Measurements from ENCODE around the gene PILRB.

The PILRB gene

DNA sequence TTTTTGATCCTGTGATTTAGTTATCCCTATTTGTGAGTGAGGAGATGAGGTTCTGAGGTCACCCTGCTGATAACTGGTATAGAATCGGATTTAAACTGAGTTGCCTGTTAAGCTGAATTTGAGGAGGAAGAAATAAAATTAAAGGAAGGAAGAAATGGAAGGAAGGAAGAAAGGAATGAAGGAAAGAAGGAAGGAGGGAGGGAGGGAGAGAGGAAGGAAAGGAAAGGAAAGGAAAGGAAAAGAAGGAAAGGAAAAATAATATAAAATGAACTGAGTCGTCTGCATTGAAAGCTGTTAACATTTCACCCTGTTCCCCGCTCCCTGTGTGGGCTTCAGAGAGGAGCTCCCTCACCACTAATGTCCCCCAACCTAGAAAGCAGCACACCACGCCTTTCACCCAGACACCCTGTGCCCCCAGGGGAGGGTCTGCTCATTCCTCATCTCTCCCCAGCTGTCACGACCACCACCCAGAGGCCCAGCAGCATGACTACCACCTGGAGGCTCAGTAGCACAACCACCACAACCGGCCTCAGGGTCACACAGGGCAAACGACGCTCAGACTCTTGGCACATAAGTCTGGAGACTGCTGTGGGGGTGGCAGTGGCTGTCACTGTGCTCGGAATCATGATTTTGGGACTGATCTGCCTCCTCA lies 31.6 kb downstream of the PILRB start:
- Histone ChIP-seq H3K9me3 (ENCODE audit: control insufficient read depth in 1 of 2, low read length in 2 of 2) (no peaks in the 10 kb centered on the region), H3K4me1 (ENCODE audit: control insufficient read depth in 1 of 2, insufficient read depth in 2 of 2, low read length in 2 of 2) (no peaks in the 10 kb centered on the region), H3K27ac (ENCODE audit: low read depth, low read length) (no peak overlapping the region), H3K9ac (ENCODE audit: low read depth in 1 of 2, low read length in 2 of 2) (no peak overlapping the region), H3K36me3 (ENCODE audit: control insufficient read depth in 1 of 2, insufficient read depth in 2 of 2, low read length in 2 of 2) (no peaks in the 10 kb centered on the region), H3K27me3 (ENCODE audit: control insufficient read depth in 1 of 2, insufficient read depth in 2 of 2, low read length in 2 of 2) (peaks cover 4 to 5% of the 10 kb centered on the region in 2 donors), H3K4me3 (ENCODE audit: low read depth in 1 of 2, low read length in 2 of 2) (no peak overlapping the region)

DNA sequence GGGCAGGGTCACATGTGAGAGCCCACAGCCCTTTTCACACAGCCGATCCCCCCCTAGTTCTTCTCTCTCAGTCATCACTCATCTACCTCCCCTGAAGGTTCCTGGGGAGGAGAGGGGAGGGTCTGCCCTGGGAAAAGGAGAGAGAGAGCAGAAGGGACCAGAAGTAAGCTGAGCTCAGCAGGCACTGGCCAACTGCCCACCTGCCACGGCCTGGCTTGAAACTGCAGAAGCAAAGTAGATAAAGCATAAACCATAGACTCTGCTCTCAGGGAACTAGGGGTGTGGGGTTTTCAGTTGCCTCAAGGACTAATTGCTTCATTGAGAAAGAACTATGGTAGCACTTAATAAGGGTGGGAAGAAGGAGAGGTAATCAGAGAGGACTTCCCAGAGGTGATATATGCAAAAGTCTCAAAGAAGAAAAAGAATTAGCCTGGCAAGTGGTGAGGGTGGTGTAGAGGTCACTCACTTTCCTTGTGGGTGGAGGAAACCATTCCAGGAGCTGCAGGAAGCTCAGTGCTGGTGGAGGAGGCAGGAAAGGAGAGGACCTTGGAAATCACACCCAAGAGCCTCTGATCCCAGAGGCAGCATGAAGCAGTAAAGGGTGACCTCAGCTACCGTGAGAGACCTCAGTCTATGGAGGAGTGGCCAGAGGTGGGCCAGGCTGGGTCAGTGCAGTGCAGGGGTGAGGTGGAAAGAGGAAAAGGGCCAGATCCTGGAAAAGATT lies 32.5 kb downstream of the PILRB start:
- Histone ChIP-seq H3K27ac (ENCODE audit: low read depth, low read length) (no peak overlapping the region), H3K9me3 (ENCODE audit: control insufficient read depth in 1 of 2, low read length in 2 of 2) (no peaks in the 10 kb centered on the region), H3K36me3 (ENCODE audit: control insufficient read depth in 1 of 2, insufficient read depth in 2 of 2, low read length in 2 of 2) (no peaks in the 10 kb centered on the region), H3K4me1 (ENCODE audit: control insufficient read depth in 1 of 2, insufficient read depth in 2 of 2, low read length in 2 of 2) (no peaks in the 10 kb centered on the region), H3K27me3 (ENCODE audit: control insufficient read depth in 1 of 2, insufficient read depth in 2 of 2, low read length in 2 of 2) (peaks cover 4 to 5% of the 10 kb centered on the region in 2 donors), H3K4me3 (ENCODE audit: low read depth in 1 of 2, low read length in 2 of 2) (no peak overlapping the region), H3K9ac (ENCODE audit: low read depth in 1 of 2, low read length in 2 of 2) (no peak overlapping the region)

DNA sequence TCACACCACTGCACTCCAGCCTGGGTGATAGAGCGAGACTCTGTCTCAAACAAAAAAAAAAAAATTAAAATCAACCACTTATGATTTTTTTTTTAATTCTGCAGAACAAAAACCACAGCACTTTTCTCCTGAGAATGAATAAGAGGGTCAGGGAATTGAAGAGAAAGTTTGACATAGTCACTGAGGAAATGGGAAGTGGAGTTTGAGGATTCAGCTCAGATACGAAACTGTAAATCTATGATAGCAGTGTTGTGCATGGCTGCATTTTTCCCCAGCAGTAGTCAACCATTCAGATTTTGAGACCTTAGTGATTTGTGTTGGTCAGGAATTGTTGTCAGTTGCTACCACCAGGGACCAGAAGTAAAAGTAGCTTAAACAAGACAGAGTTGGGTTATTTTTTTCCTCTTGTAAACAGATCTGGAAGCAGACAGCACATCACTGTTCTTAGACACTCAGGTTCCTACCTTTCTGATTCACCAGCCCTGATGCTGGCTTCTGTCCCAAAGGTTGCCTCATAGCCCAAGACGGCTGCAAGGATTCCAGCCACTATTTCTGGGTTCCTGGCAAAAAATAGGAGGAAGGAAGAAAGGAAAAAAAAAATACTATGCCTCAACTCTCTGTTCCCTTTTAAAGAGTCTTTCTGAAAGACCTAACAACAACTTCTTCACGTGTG lies 35.5 kb downstream of the PILRB start:
- H3K27me3 ChIP-seq (ENCODE audit: control insufficient read depth in 1 of 2, insufficient read depth in 2 of 2, low read length in 2 of 2), result peaks cover 4 to 5% of the 10 kb centered on the region in 2 donors
- no peak overlapping the region for H3K9ac ChIP-seq (ENCODE audit: low read depth in 1 of 2, low read length in 2 of 2)
- H3K4me1 ChIP-seq (ENCODE audit: control insufficient read depth in 1 of 2, insufficient read depth in 2 of 2, low read length in 2 of 2), result peaks cover 4% of the 10 kb centered on the region in 2 donors
- H3K36me3 ChIP-seq (ENCODE audit: control insufficient read depth in 1 of 2, insufficient read depth in 2 of 2, low read length in 2 of 2), result no peaks in the 10 kb centered on the region
- H3K27ac ChIP-seq (ENCODE audit: low read depth, low read length), result no peak overlapping the region
- H3K4me3 ChIP-seq (ENCODE audit: low read depth in 1 of 2, low read length in 2 of 2), result no peak overlapping the region
- H3K9me3 ChIP-seq (ENCODE audit: control insufficient read depth in 1 of 2, low read length in 2 of 2), result no peaks in the 10 kb centered on the region

DNA sequence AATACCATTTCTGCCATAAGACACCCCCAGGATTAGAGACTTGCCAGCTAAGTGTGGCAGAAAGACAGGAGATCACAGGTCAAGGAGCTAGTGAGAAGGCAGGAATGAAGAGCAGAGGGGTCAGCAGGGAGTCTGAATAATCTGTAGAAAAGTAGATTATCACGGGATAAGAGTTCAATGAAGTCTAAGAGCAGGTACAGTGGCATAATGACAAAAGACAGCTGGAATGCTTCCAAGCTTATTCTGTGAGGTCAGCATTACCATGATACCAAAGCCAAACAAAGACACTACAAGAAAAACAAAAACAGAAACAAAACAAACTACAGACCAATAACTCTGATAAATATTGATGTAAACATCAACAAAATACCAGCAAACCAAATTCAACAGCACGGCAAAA lies 36.2 kb downstream of the PILRB start:
- Histone ChIP-seq H3K9ac (ENCODE audit: low read depth in 1 of 2, low read length in 2 of 2) (no peak overlapping the region), H3K27me3 (ENCODE audit: control insufficient read depth in 1 of 2, insufficient read depth in 2 of 2, low read length in 2 of 2) (peaks cover 4 to 5% of the 10 kb centered on the region in 2 donors), H3K9me3 (ENCODE audit: control insufficient read depth in 1 of 2, low read length in 2 of 2) (no peaks in the 10 kb centered on the region), H3K27ac (ENCODE audit: low read depth, low read length) (no peak overlapping the region), H3K4me3 (ENCODE audit: low read depth in 1 of 2, low read length in 2 of 2) (no peak overlapping the region), H3K36me3 (ENCODE audit: control insufficient read depth in 1 of 2, insufficient read depth in 2 of 2, low read length in 2 of 2) (no peaks in the 10 kb centered on the region), H3K4me1 (ENCODE audit: control insufficient read depth in 1 of 2, insufficient read depth in 2 of 2, low read length in 2 of 2) (peaks cover 4% of the 10 kb centered on the region in 2 donors)

DNA sequence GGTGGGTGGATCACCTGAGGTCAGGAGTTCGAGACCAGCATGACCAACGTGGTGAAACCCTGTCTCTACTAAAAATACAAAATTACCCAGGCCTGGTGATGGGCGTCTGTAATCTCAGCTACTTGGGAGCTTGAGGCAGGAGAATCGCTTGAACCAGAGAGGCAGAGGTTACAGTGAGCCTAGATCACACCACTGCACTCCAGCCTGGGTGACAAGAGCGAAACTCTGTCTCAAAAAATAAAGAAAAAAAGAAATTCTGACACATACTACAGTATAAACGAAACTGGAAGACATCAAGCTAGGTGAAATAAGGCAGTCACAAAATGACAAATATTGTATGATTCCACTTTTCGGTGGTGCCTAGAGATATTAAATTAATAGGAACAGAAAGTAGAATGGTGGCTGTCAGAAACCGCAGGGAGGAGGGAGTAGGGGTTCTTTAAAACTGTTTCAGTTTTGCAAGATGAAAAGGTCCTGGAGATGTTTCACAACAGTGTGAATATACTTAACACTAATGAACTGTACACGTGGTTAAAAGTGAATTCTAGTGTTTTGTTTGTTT lies 38.6 kb downstream of the PILRB start:
- peaks cover 4% of the 10 kb centered on the region in 2 donors for H3K4me1 ChIP-seq (ENCODE audit: control insufficient read depth in 1 of 2, insufficient read depth in 2 of 2, low read length in 2 of 2)
- H3K4me3 ChIP-seq (ENCODE audit: low read depth in 1 of 2, low read length in 2 of 2), result no peak overlapping the region
- H3K9ac ChIP-seq (ENCODE audit: low read depth in 1 of 2, low read length in 2 of 2), result no peak overlapping the region
- no peaks in the 10 kb centered on the region for H3K36me3 ChIP-seq (ENCODE audit: control insufficient read depth in 1 of 2, insufficient read depth in 2 of 2, low read length in 2 of 2)
- no peak overlapping the region for H3K27ac ChIP-seq (ENCODE audit: low read depth, low read length)
- peaks cover 4 to 5% of the 10 kb centered on the region in 2 donors for H3K27me3 ChIP-seq (ENCODE audit: control insufficient read depth in 1 of 2, insufficient read depth in 2 of 2, low read length in 2 of 2)
- H3K9me3 ChIP-seq (ENCODE audit: control insufficient read depth in 1 of 2, low read length in 2 of 2), result no peaks in the 10 kb centered on the region

DNA sequence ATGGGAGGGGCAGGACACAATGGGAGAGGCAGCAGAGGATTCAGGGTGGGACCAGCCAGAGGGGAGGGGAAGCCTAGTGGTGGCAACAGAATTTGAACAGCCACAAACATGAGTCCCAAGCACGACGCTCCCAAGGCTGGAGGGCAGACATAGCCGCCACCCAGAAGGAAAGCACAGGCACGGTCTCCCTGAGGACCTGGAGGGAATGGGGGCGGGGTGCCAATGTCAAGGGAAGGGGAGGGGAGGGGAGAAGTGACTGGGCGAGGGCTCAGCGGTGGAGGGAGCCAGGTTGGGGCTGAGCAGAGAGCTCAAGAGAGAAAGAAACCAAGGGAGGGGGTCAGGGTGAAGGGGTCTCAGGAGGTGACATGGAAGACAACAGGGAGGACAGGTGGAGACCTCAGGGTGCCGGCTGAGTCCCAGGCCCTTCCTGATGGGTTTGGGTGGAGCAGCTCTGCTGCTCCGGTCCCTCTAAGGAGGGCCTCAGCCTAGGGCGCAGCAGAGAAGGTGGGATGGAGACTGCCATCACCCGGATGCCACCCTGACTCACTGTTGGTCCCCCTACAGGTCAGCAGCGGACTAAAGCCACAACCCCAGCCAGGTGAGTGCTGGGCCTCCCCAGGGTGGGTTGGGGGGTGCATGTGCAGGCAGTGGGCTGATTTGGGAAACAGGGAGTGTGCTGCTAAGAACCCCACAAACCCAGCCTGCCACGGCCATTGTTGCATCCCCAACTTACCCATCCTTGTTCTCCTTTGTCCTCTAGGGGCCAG lies 39.6 kb downstream of the PILRB start:
- H3K4me3 ChIP-seq (ENCODE audit: low read depth in 1 of 2, low read length in 2 of 2), result no peak overlapping the region
- H3K4me1 ChIP-seq (ENCODE audit: control insufficient read depth in 1 of 2, insufficient read depth in 2 of 2, low read length in 2 of 2), result peaks cover 4% of the 10 kb centered on the region in 2 donors
- H3K27me3 ChIP-seq (ENCODE audit: control insufficient read depth in 1 of 2, insufficient read depth in 2 of 2, low read length in 2 of 2), result peaks cover under 1 to 5% of the 10 kb centered on the region in 2 donors
- no peaks in the 10 kb centered on the region for H3K36me3 ChIP-seq (ENCODE audit: control insufficient read depth in 1 of 2, insufficient read depth in 2 of 2, low read length in 2 of 2)
- no peaks in the 10 kb centered on the region for H3K9me3 ChIP-seq (ENCODE audit: control insufficient read depth in 1 of 2, low read length in 2 of 2)
- H3K27ac ChIP-seq (ENCODE audit: low read depth, low read length), result no peak overlapping the region
- no peak overlapping the region for H3K9ac ChIP-seq (ENCODE audit: low read depth in 1 of 2, low read length in 2 of 2)

DNA sequence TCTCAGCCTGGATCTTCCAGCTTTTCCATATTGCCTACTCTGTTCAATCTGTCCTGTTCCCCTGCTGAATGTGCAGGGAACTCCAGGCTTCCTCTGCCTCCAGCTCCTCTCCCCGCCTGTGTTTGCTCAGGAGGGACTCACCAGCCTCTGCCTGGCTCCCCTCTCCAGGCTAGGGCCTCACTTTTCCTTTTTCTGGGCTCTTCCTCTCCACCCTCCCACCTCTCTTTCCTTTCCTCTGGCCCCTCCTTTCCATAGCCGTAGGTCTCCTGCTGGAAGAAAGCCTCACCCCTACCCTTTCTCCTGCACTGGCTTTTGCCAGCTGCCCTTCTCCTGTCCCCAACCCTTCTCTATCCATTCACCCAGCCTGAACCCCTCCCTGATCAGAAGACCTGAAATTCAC lies 40.3 kb downstream of the PILRB start:
- Histone ChIP-seq H3K27ac (ENCODE audit: low read depth, low read length) (no peak overlapping the region), H3K27me3 (ENCODE audit: control insufficient read depth in 1 of 2, insufficient read depth in 2 of 2, low read length in 2 of 2) (peaks cover 0 to 5% of the 10 kb centered on the region in 2 donors)

DNA sequence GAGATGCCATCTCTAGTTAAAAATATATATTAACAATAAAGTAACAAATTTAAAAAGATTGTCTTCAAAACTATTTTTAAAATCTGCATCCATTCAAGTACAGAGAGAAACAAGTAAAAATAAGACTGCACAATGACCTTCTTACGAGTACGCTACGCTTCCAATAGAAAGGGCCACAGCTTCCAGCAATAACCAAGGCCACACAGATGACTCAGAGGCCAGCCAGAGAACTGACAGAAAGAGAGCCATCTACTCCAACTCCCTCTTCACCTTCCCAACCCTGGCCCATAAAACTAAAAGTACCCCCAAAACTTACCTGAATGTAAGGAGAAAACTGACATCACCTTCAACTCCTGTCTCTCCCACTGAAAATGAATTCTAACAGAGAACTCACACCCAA lies 42.1 kb downstream of the PILRB start:
- Histone ChIP-seq H3K4me3 (ENCODE audit: low read depth in 1 of 2, low read length in 2 of 2) (no peak overlapping the region), H3K9me3 (ENCODE audit: control insufficient read depth in 1 of 2, low read length in 2 of 2) (no peaks in the 10 kb centered on the region), H3K9ac (ENCODE audit: low read depth in 1 of 2, low read length in 2 of 2) (no peak overlapping the region), H3K36me3 (ENCODE audit: control insufficient read depth in 1 of 2, insufficient read depth in 2 of 2, low read length in 2 of 2) (no peaks in the 10 kb centered on the region), H3K27me3 (ENCODE audit: control insufficient read depth in 1 of 2, insufficient read depth in 2 of 2, low read length in 2 of 2) (no peaks in the 10 kb centered on the region), H3K27ac (ENCODE audit: low read depth, low read length) (no peak overlapping the region), H3K4me1 (ENCODE audit: control insufficient read depth in 1 of 2, insufficient read depth in 2 of 2, low read length in 2 of 2) (peaks cover 4% of the 10 kb centered on the region in 2 donors)

More for the DNA sequence above, 40.3 kb downstream of the PILRB start:
- Histone ChIP-seq H3K4me3 (ENCODE audit: low read depth in 1 of 2, low read length in 2 of 2) (no peak overlapping the region), H3K9me3 (ENCODE audit: control insufficient read depth in 1 of 2, low read length in 2 of 2) (no peaks in the 10 kb centered on the region), H3K9ac (ENCODE audit: low read depth in 1 of 2, low read length in 2 of 2) (no peak overlapping the region), H3K36me3 (ENCODE audit: control insufficient read depth in 1 of 2, insufficient read depth in 2 of 2, low read length in 2 of 2) (no peaks in the 10 kb centered on the region), H3K4me1 (ENCODE audit: control insufficient read depth in 1 of 2, insufficient read depth in 2 of 2, low read length in 2 of 2) (peaks cover 4% of the 10 kb centered on the region in 2 donors)

DNA sequence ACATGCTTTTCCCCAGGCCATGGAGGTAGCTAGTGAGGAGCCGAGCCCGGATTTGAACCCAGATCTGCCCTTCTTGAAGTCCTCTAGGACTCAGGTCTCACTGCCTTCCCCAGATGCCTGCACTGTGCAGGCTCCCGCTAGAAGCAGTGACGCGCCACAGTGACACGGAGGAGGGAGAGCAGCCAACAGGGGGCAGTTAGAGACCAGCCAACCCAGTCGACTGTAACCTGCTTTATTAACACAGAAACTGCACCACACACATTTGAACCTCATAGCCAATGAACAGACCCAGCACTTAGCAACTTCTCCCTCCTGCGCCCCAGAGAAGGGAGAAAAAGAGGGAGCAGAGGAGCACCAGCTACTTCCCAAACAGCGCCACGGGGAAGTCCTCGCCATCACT lies 42.7 kb downstream of the PILRB start:
- no peak overlapping the region for H3K9ac ChIP-seq (ENCODE audit: low read depth in 1 of 2, low read length in 2 of 2)
- no peak overlapping the region for H3K27ac ChIP-seq (ENCODE audit: low read depth, low read length)
- no peak overlapping the region for H3K4me3 ChIP-seq (ENCODE audit: low read depth in 1 of 2, low read length in 2 of 2)
- no peaks in the 10 kb centered on the region for H3K9me3 ChIP-seq (ENCODE audit: control insufficient read depth in 1 of 2, low read length in 2 of 2)
- H3K27me3 ChIP-seq (ENCODE audit: control insufficient read depth in 1 of 2, insufficient read depth in 2 of 2, low read length in 2 of 2), result no peaks in the 10 kb centered on the region
- peaks cover 4% of the 10 kb centered on the region in 2 donors for H3K4me1 ChIP-seq (ENCODE audit: control insufficient read depth in 1 of 2, insufficient read depth in 2 of 2, low read length in 2 of 2)
- no peaks in the 10 kb centered on the region for H3K36me3 ChIP-seq (ENCODE audit: control insufficient read depth in 1 of 2, insufficient read depth in 2 of 2, low read length in 2 of 2)
